GM19351 (cell line): Measurements from ENCODE around the gene FOXD4.
"Not testable (repeated sequence)": the region's sequence is repeated elsewhere in the genome, so short reads cannot be mapped to it uniquely, and the experiment has no call there.

Source experiments
- ATAC-seq: cut with Tn5 transposase; IDR thresholded peaks from one replicate; pipeline ENCODE4 v1.9.1; 2021; ENCODE audit warnings: mild to moderate bottlenecking, moderate library complexity; ENCODE audit not compliant: unreplicated experiment

Gene FOXD4

DNA sequence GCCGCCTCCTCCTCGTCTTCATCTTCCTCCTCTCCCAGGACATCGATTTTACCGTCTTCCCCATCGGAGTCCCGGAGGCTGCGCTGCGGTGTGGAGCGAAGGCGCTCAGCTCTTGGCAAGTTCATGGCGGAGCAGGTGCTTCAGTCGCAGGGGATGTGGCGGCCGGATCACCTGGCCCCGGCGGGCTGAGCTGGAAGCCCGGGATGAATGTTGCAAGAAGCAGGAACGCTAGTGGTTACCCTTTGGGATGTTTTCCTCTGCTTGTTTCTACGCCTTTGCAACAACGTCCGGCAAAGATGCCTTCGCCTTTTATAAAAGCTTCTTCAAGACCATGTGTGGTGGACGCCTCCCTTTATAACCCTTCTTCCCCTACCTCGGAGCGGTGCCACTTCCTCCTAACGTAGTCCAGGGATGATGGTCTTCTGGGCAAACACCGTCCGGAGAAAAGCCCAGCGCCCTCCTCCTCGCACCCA, at the start of gene FOXD4:
FOXD4 (minus strand) TSS at position 423 of the 473 bp plus-strand sequence; CDS start at position 125, 298 bp downstream.
- not testable (repeated sequence) for ATAC-seq

DNA sequence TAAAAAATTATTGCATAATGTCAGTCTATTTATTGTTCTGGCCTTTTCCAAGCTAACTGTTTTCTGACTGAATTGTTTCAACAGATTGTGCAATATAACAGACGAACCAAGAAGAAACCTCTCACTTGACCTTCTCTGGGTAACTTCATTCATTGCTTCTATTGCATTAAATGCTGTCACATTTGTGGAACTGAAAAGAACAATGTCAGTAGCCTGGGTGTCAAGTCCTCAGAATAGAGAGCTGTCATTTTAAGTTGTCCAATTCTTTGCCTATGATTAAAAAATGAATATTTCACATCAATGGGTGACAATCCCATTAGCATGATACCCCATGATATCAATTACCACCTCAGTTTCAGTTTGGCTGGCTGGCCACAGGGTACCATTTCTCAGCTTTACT, 41.7 kb upstream of the FOXD4 start:
- ATAC-seq = not testable (repeated sequence)

DNA sequence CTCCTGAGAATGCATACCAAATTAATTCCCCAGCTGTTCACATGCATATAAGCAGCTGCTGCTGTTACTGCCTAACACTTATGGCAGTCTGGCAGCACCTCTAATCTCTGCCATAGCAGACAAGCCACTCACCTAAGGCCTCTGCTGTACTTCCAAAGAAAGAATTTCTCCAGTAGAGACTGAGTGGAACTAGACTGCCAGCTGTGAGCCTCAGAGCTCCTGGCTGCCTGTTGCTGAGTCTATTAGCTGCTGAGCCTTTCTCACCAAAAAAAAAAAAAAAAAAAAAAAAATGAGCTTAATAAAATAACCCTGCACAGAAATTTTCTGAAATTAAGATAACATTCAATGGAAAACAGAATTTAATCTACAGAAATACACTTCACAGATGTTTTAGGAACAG, 33.0 kb upstream of the FOXD4 start:
- not testable (repeated sequence) for ATAC-seq

DNA sequence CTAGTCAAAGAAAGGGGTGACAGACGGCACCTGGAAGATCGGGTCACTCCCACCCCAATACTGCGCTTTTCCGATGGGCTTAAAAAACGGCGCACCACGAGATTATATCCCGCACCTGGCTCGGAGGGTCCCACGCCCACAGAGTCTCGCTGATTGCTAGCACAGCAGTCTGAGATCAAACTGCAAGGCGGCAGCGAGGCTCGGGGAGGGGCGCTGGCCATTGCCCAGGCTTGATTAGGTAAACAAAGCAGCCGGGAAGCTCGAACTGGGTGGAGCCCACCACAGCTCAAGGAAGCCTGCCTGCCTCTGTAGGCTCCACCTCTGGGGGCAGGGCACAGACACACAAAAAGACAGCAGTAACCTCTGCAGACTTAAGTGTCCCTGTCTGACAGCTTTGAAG, 21.7 kb upstream of the FOXD4 start:
- ATAC-seq = not testable (repeated sequence)

DNA sequence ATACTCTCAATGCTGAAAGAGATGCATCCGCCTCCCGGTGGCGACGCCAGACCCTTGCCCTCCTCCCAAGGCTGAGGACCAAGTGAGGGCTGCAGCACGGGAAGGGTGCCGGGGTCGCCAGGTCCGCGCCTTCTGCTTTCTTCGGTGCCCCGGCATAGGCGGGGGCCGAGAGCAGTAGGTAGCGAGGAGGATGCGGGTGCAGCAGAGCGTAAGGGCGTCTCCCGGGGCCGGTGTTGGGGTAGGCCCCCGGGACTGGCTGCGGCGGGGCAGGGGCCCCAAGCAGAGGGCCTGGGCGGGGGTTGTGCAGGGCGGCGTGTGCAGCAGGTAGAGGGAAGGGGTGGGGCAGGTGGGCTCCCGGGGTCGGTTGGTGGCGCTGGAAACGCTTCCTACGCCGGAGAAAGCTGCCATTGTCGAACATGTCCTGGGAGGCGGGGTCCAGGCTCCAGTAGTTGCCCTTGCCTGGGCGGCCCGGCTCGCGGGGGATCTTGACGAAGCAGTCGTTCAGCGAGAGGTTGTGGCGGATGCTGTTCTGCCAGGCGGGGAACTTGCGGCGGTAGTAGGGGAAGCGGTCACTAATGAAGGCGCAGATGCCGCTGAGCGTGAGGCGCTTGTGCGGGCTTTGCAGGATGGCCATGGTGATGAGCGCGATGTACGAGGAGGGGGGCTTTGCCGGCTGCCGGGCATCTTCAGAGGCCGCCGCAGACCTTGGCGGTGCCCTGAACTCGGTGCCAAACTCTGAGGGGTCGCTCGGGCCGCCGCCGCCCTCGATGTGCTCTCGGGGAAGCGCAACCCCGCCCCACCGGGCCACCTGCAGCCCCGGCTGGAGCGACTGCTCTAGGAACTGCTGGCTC, 848 bp downstream of the FOXD4 start:
- not testable (repeated sequence) for ATAC-seq

DNA sequence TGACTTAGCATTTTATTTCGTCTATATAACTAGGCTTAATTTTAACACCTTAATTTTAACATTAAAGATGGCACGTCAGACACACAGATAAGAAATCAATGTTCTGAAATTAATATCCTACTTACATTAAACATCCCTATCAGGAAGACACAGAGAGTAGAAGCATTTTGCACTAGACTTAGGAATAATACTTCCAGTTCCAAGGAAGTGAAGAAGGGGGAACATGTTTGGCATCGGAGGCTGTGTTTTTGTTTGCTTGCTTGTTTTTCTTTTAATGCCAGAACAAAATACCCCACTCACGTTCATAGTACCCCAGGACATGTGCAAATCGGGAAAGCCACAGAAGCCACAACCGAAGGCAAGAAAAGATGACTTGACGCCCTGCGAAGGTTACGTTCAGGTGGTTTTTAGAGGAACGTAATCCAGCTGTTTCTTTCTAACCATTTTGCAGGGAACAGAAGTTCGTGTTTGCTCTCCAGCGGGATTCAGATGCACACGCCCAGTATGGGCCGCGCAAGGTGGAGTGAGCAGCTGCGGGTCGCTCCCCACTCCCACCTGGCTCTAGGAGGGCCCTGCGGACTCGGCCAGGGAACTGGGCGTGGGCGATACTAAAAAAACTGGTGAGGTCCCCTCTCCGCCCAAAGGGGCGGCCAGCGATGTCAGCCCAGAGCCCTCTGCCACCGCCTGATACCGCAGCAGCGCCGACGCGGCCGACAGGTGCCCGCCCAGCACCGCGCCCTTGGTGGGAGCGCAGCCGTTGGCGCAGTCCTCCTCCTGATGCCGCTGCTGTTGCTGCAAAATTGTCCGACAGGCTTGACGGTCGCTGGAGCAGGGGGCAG, 1.8 kb downstream of the FOXD4 start:
- not testable (repeated sequence) for ATAC-seq

DNA sequence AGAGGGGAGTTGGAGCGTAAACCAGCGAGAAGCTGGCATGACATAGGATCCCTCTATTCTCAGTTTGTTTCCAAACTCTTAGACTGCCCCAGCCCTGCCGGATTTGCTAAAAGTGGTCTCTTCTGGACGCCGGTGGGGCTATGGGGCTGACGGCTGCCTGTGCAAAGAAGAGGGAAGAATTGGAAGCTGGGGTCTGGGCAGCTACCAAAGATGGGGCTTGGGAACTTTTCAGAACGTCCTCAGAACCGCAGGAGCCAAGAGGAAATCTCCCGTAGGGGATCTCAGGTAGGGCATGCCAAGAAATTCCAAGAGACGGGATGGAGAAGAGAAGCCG, 3.1 kb downstream of the FOXD4 start:
- ATAC-seq = not testable (repeated sequence)

DNA sequence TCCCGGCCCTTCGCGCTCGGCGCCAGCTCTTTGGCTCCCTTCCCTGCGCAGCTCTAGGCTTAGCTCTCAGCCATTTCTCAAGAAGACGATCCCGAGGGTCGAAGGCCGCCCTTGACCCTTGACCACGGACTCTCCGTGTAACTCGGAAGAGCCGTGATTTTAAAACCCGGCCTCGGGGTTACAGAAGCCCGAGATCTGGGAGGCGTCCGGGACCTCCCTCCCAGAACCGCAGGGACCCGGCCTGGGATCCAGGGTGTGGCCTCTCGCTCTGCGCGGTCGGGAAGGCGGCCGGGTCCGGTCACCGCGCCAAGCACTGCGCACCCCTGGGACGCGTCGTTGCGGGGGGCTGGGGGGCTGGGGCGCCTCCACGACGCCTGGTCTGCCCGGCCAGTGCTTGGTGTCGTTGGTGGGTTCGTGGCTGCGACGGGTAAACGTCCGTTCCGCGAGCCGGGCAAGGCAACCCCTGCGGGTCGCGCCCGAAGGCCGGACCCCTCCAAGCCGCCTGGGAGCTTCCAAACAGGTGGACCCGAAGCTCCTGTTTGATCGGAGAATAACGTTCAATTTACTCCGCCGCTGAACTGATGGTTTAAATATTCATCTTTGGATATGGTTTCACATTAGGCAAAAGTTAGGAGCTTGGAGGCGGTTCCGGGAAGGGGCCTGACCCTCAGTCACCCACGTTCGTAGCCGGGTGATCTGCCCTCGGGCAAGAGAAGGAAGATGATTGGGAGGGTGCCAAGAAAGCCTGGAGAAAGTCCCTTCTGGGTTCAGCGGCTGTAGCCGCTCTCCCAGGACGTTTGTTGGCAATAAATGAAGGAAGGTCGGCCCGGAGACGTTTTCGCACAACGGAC, 3.7 kb downstream of the FOXD4 start:
- ATAC-seq = not testable (repeated sequence)

DNA sequence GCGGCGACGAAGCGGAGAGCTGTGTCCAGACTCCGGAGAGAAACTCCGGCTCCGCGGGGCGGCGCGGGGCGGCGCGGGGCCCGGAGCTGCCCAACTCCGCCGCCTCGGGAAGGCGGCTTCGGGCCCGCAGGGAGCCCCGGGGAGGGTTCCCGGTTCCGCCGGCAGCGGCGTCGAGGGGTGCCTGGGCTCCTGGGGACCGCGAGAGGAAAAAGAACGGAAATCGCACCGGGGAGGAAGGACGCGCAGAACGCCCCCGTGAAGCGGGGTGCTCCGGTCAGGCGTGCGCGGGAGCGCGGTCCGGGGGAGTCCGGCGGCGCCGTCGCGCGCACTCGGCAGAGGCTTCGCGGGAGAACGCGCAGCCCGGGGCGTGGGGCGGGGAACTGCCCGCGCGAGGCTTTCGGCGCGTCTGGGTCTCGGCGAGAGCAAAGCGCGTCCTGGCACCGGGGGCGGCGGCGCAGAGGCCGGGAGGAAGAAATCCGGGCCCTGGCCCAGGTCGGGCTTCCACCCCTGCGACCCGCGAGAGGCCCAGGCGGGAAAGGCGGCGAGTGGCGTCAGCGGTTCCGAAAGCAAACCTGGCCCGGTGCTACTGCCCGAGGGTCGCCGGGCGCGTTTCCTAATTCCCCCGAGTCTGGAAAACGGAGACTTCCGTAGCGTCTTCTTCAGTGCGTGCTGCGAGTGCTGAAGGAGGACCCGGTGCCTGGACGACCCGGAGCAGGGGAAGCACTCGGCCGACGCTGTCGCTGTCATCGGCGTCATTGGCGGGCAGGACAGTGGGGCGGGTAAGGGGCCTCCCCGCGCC, 4.5 kb downstream of the FOXD4 start:
- ATAC-seq = not testable (repeated sequence)

DNA sequence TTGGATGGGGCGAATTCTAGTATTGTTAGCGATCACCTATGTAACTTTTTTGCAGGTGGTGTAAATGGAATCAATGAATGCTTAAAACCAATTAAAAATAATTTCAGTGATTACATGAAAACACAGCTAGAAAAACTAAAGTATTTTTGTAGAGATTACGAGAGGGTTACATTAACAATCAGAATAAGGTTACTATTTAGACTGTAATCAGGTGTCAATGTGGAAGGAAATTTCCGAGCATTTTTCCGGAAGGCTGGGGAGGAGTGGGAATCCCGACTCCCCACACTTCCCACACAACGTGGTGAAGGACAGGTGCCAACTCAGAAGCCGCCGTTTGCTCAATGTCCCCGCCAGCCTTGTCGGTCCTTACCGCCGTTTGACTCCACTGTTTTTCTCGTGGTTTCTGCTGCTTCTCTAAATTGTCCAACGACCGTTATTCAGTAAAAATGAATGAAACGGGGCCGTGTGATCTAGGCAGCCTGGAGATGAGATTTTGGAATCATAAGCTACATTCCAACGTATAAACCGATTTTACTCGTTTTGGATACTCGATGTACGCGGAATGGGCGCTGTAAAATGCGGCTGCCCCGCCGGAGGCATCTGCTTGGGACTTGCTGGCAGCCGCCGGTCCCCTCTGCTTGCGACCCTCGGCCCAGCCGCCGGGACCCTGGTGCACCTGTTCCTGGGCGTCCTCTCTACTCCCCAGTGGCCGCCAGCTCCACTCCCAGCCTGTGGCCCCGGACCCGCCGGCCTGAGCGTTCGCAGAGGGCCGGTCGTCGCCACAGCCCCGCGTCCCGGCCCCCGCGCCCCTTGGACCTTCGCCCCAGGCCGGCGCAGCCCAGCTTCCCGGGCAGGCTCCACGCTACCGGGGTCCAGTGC, 5.4 kb downstream of the FOXD4 start:
- not testable (repeated sequence) for ATAC-seq

DNA sequence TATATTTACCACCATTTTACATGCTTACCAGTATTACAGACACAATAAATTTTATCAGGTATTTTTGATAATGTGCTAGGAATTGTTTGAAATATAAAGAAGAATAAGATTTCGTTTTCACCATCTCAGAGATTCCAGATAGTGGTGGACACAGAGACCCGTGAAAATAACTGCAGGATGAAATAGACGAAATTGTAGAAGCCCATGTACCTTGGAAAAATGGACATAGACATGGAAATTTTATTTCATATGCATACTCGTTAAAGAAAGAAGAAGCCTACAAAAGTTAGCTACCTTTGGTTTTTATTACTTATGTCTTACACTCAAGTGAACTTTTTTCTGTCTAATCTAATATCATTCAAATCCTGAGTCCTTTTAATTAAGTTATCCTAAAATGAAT, 7.5 kb downstream of the FOXD4 start:
- not testable (repeated sequence) for ATAC-seq

DNA sequence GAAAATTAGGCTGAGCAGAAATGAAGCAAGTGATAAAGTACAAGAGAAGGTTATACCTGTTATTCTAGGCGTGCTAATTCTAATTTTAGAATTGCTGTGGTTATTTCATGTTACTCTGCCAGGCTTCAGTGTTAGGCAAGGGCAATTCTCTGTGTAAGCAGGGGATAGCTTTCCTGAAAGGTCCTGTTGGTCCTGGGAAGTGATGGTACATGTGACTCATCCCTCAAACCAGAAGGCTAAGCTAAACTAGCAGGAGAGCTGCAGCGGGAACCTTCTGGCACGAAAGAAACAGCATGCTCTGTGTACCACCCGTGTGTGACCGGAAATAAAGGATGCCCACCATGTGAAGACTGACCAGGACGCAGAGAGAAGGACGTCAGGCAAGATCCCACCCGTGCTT, 8.7 kb downstream of the FOXD4 start:
- not testable (repeated sequence) for ATAC-seq

DNA sequence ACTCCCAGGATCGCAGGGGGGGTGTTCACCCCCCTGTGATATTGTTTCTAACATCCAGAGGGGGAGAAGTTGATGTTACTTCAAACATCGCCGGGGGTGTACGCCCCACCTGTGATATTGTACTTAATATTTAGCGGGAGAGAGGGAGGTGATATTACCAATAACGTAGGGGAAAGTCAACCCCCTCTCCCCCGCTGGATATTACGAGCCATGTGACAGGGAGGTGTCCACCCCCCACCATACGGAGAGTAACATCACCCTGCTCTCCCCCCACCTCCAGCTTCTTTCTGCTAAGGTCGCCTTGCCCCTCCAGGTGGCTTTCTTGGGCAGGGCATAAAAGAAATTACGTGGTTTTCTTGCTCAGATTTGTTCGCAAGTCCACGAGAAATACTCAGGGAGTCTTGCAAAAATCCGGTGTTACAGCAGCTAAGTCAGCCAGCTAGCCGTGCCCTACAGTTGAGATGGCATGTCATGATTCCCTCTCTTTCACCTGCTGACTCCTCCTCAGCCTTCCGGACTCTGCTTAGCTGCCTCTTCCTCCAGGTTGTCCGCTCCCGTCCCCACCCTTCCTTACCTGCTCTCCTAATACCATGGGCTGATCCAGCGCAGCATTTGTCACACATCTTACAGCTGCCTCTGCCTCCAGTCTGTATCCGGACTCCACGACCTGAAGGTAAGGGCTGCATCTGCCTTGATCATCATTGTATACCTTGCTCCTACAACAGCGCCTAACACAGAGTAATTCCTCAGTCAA, 9.3 kb downstream of the FOXD4 start:
- not testable (repeated sequence) for ATAC-seq

DNA sequence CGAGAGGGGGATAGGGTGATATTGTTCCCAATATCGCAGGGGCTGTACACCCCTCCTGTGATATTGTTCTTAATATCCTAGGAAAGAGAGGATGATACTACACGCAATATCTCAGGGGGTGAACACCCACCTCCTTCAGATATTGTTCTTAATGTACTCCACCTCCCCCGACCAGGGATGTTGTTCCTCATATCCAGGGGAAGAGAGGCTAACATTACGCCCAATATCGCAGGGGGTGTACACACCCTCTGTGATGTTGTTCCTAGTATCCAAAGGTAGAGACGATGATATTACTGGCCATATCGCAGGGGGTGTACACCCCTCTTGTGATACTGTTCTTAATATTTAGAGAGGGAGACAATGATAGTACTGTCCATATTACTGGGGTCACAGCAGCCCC, 12.2 kb downstream of the FOXD4 start:
- not testable (repeated sequence) for ATAC-seq

DNA sequence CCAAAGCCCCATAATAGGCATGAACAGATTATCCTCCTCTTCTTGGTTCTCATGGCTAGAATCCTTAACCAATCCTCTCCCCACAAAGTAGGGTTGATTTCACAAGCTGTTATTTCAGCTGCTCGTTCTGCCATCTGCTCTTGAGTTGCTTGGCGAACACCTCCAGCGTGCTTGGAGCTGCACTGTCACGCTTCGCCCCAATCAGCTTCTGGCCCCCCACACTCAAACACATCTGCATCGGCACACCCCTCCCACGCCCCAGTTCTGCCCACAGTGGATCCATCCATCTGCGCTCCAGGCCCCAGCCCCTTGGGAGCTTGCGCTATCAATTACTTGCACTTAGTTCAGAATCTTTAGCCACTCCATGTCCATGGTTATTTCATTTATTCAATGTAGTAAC, 17.8 kb downstream of the FOXD4 start:
- ATAC-seq = not testable (repeated sequence)

DNA sequence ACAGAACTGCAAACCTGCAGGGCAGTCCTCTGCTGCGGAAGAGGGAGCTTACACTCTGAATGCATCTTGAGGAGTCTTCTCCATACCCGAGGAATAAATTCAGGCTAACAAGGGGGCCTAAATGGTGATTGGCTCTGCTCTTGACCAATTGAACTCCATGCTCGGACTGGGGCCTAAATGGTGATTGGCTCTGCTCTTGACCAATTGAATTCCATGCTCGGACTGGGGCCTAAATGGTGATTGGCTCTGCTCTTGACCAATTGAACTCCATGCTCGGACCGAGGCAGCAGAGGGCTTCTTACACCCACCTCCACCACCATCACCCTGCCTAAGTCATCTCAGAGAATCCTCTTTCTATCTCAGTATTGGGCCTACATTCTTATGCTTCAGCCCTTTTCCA, 18.4 kb downstream of the FOXD4 start:
- not testable (repeated sequence) for ATAC-seq

DNA sequence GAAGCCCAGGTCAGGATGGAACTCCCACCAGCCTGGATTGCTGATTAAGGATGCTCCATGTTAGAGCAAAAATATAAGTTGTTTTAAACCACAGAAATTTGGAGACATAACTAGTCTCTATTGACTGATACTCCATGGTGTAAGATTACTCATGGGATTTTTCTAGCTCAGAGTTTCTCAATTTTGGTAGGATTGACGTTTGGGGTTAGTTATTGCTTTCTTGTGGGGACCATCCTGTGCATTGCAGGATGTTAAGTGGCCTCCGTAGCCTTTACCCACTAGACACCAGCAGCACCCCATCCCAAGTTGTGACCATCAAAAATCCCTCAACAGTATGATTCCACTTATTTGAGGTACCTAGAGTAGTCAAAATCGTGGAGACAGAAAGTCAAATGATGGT, 19.4 kb downstream of the FOXD4 start:
- ATAC-seq = not testable (repeated sequence)

DNA sequence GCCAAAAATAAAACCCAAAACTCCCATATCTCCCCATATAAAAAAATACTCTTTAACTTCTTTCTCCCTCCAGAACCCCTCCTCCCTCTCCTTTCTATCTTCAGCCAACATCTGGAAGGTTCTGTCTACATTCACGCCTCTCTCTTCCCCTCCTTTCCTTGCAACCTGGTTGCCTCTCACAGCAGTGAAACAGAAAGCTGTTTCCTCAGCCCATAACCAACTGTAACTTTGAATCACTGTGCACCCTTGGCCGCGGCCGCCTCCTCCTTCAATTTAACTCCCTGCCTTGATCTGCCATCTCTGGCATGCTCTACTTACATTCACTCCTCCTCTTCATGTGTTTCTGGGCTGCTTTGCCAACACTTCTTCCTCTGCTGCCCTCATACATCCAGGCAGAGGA, 23.2 kb downstream of the FOXD4 start:
- ATAC-seq = not testable (repeated sequence)
